MM.1S (cell line): ENCODE measurements around the gene TM4SF18.

Experiments
- DNase-seq: peaks from one replicate; pipeline ENCODE4 v3.0.0-alpha.2; 2015
- H2AFZ ChIP-seq: fragments of 300-600 bp; sonication (generic); 2 replicates; pipeline ENCODE4 v1.6.0; 2016; ENCODE audit warnings: antibody characterized with exemption, low read length
- H3F3A ChIP-seq: fragments of 300-600 bp; sonication (generic); 2 replicates; pipeline ENCODE4 v1.6.1; 2016; ENCODE audit warnings: mild to moderate bottlenecking, antibody characterized with exemption, low read length, moderate library complexity, mixed read lengths; ENCODE audit not compliant: insufficient read depth
- H3K27ac ChIP-seq: fragments of 300-600 bp; sonication (generic); 2 replicates; pipeline ENCODE4 v1.5.1; 2016; ENCODE audit warnings: mild to moderate bottlenecking, low read length
- H3K27me3 ChIP-seq: fragments of 300-600 bp; sonication (generic); replicated peaks from 2 replicates; pipeline ENCODE4 v1.6.0; 2016; ENCODE audit warnings: low read length; ENCODE audit not compliant: insufficient read depth
- H3K36me3 ChIP-seq: fragments of 300-600 bp; sonication (generic); replicated peaks from 2 replicates; pipeline ENCODE4 v1.6.1; 2016; ENCODE audit warnings: mild to moderate bottlenecking, low read length, mixed read lengths; ENCODE audit not compliant: insufficient read depth
- H3K4me1 ChIP-seq: fragments of 300-600 bp; sonication (generic); 2 replicates; pipeline ENCODE4 v1.6.1; 2016; ENCODE audit warnings: low read length, mixed read lengths
- H3K4me2 ChIP-seq: fragments of 300-600 bp; sonication (generic); 2 replicates; pipeline ENCODE4 v1.6.0; 2016; ENCODE audit warnings: low read depth, low read length
- H3K4me3 ChIP-seq: fragments of 300-600 bp; sonication (generic); 2 replicates; pipeline ENCODE4 v1.5.1; 2016; ENCODE audit warnings: low read length, mixed read lengths
- H3K79me2 ChIP-seq: fragments of 300-600 bp; sonication (generic); 2 replicates; pipeline ENCODE4 v1.6.1; 2016; ENCODE audit warnings: mixed run types, low read length, mixed read lengths
- H3K9ac ChIP-seq: fragments of 300-600 bp; sonication (generic); 2 replicates; pipeline ENCODE4 v1.6.1; 2016; ENCODE audit warnings: low read length, mixed read lengths
- H3K9me2 ChIP-seq: fragments of 300-600 bp; sonication (generic); replicated peaks from 2 replicates; pipeline ENCODE4 v1.6.1; 2016; ENCODE audit warnings: mild to moderate bottlenecking, low read length, mixed read lengths; ENCODE audit not compliant: insufficient read depth
- H3K9me3 ChIP-seq: fragments of 300-600 bp; sonication (generic); replicated peaks from 2 replicates; pipeline ENCODE4 v1.6.1; 2016; ENCODE audit warnings: mild to moderate bottlenecking, low read length, mixed read lengths; ENCODE audit not compliant: insufficient read depth
- H4K20me1 ChIP-seq: fragments of 300-600 bp; sonication (generic); 2 replicates; pipeline ENCODE4 v1.6.1; 2016; ENCODE audit warnings: mild to moderate bottlenecking, low read length, moderate library complexity, mixed read lengths; ENCODE audit not compliant: insufficient read depth
- EZH2 ChIP-seq: fragments of 300-600 bp; sonication (generic); optimal IDR thresholded peaks from 2 replicates; pipeline ENCODE3; 2017; ENCODE audit warnings: low read depth, mild to moderate bottlenecking, antibody characterized with exemption, low read length, mixed read lengths
- EZH2phosphoT487 ChIP-seq: fragments of 300-600 bp; sonication (generic); IDR thresholded peaks from 2 replicates; pipeline ENCODE4 v1.6.1; 2018; ENCODE audit warnings: antibody characterized with exemption, low read length
- TF ChIP-seq, protein P1 (sequence below): fragments of 300-600 bp; sonication (generic); IDR thresholded peaks from 2 replicates; pipeline ENCODE4 v1.5.1; 2016; ENCODE audit warnings: antibody characterized with exemption, low read length, mixed read lengths

Gene TM4SF18

DNA sequence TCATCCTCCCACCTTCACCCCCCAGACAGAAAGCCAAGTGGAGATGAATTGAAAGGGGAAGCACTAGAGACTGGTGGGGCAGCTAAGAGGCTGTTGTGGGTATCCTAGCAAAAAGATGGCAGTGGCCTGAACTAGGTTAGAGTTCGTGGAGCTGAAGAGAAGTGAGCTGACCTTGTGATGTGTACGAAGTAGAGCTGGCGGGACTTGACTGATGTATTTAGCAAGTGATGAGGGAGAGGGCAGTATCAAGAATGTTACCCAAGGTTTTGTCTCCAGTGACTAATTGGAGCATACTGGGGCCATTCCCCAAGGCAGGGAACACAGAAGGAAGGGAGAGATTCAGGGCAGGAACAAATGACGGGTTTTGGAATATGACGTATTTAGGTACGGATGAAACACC, 61.8 kb downstream of the TM4SF18 start:
- H2AFZ ChIP-seq, result no peak overlapping the region
- no peaks in the 10 kb centered on the region for H3K9me3 ChIP-seq
- no peak for TF ChIP-seq EZH2phosphoT487
- TF ChIP-seq, protein P1, sequence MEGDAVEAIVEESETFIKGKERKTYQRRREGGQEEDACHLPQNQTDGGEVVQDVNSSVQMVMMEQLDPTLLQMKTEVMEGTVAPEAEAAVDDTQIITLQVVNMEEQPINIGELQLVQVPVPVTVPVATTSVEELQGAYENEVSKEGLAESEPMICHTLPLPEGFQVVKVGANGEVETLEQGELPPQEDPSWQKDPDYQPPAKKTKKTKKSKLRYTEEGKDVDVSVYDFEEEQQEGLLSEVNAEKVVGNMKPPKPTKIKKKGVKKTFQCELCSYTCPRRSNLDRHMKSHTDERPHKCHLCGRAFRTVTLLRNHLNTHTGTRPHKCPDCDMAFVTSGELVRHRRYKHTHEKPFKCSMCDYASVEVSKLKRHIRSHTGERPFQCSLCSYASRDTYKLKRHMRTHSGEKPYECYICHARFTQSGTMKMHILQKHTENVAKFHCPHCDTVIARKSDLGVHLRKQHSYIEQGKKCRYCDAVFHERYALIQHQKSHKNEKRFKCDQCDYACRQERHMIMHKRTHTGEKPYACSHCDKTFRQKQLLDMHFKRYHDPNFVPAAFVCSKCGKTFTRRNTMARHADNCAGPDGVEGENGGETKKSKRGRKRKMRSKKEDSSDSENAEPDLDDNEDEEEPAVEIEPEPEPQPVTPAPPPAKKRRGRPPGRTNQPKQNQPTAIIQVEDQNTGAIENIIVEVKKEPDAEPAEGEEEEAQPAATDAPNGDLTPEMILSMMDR, result no peak
- no peak for TF ChIP-seq EZH2
- no peak overlapping the region for H3K9ac ChIP-seq
- H3K4me1 ChIP-seq, result no peaks in the 10 kb centered on the region
- no peaks in the 10 kb centered on the region for H3K79me2 ChIP-seq
- no peak overlapping the region for H3K27ac ChIP-seq
- H3K9me2 ChIP-seq, result no peaks in the 10 kb centered on the region
- no peaks in the 10 kb centered on the region for H4K20me1 ChIP-seq
- DNase-seq, result no peak
- no peaks in the 10 kb centered on the region for H3F3A ChIP-seq
- H3K36me3 ChIP-seq, result no peaks in the 10 kb centered on the region
- no peaks in the 10 kb centered on the region for H3K27me3 ChIP-seq
- H3K4me3 ChIP-seq, result no peak overlapping the region
- H3K4me2 ChIP-seq, result no peak overlapping the region

DNA sequence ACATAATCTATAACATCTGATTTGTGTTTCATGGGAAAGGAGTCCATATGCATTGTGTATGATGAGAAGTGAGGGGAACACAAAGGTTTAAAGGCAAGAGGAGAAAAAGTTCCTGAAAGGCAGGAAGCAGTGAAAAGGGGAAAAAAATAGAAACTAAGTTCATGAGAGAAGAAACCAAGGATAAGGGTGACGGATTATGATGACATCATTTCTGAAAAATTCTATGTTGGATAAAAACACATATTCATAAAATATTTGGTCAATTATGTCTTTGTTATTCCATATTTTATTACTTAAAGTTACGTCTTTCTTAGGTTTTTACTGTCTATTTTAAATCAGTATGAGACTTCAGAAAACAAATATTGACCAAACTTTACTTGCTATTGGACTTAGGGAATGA, 63.3 kb downstream of the TM4SF18 start:
- Histone ChIP-seq H3K4me2 (no peak overlapping the region), H3K4me3 (no peak overlapping the region), H3F3A (no peaks in the 10 kb centered on the region), H3K27ac (no peak overlapping the region), H3K9ac (no peak overlapping the region), H3K27me3 (no peaks in the 10 kb centered on the region), H3K79me2 (no peaks in the 10 kb centered on the region), H3K4me1 (no peaks in the 10 kb centered on the region), H3K9me2 (no peaks in the 10 kb centered on the region), H2AFZ (no peak overlapping the region), H3K36me3 (no peaks in the 10 kb centered on the region), H3K9me3 (no peaks in the 10 kb centered on the region), H4K20me1 (no peaks in the 10 kb centered on the region)
- no peak for TF ChIP-seq EZH2
- TF ChIP-seq EZH2phosphoT487, result no peak
- TF ChIP-seq, protein P1, result no peak
- DNase-seq, result no peak

DNA sequence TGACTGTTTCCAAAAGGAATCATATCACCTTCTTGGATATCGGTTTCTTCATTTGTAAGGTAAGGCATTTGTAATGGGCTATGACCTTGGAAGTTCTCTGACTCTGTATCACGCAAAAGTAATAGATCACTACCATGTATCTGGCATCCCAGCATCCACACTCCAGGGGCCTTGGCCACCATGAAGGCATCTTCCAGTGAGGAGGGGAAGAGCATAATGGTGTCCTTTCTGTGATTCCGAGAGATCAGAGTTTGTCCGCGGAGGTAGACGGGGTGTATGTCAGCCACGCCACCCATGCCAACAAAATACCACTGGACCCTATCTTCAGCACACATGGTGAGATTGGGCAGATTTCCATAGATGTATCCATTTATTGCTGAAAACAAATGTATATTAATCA, 63.7 kb downstream of the TM4SF18 start:
- TF ChIP-seq EZH2, result no peak
- TF ChIP-seq EZH2phosphoT487, result no peak
- TF ChIP-seq, protein P1, result no peak
- H3K79me2 ChIP-seq, result no peaks in the 10 kb centered on the region
- no peaks in the 10 kb centered on the region for H3K9me2 ChIP-seq
- no peaks in the 10 kb centered on the region for H3K36me3 ChIP-seq
- no peak for DNase-seq
- H4K20me1 ChIP-seq, result no peaks in the 10 kb centered on the region
- no peak overlapping the region for H3K4me3 ChIP-seq
- no peak overlapping the region for H3K27ac ChIP-seq
- H2AFZ ChIP-seq, result no peak overlapping the region
- H3K9ac ChIP-seq, result no peak overlapping the region
- no peak overlapping the region for H3K4me2 ChIP-seq
- H3K27me3 ChIP-seq, result no peaks in the 10 kb centered on the region
- H3K4me1 ChIP-seq, result no peaks in the 10 kb centered on the region
- no peaks in the 10 kb centered on the region for H3K9me3 ChIP-seq
- no peaks in the 10 kb centered on the region for H3F3A ChIP-seq
